Astrocyte of the cerebellum (primary cell): ENCODE measurements around the gene DISP3.

ENCODE experiments used
- DNase-seq: peaks from one replicate; pipeline ENCODE4 v3.0.0-alpha.2; 2011; ENCODE audit warnings: low read depth
- H3K4me3 ChIP-seq: 2 replicates; pipeline ENCODE4 v1.5.1; 2011; ENCODE audit warnings: mild to moderate bottlenecking, low read depth, low read length, moderate library complexity
- in situ Hi-C: cut with HindIII; loops from 2 replicates; pipeline ENCODE4 v1.10.0; 2017; ENCODE audit warnings: low sequenced_read_pairs
- TF ChIP-seq, protein P1 (sequence below): IDR thresholded peaks from 2 replicates; pipeline ENCODE4 v1.5.1; 2012; ENCODE audit warnings: low read length, low read depth, moderate library complexity, mild to moderate bottlenecking; ENCODE audit errors: missing control alignments

The DISP3 gene

DNA sequence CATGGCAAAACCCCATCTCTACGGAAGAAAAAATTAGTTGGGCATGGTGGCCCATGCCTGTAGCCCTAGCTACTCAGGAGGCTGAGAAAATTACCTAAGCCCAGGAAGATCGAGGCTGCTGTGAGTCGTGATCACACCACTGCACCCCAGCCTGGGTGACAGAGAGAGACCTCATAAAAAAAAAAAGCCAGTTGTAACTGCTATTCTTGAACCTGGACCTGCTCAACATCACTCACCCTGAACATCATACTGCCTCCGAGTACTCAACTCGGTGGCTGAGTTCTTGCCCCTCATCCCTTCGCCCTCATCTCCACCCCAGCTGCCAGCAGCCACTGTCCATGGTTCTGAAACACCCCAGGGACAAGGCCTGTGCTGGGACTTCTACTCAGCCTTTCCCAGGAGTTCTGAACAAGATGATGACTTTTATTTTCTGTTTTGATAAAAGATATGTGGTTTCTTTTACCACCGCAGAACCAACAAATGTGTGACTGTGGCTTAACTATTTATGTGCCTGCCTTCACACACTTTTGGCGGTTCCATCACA, 5.4 kb upstream of the DISP3 start:
- in situ Hi-C loops: no loop called here
- no peak overlapping the region for H3K4me3 ChIP-seq
- TF ChIP-seq, protein P1, sequence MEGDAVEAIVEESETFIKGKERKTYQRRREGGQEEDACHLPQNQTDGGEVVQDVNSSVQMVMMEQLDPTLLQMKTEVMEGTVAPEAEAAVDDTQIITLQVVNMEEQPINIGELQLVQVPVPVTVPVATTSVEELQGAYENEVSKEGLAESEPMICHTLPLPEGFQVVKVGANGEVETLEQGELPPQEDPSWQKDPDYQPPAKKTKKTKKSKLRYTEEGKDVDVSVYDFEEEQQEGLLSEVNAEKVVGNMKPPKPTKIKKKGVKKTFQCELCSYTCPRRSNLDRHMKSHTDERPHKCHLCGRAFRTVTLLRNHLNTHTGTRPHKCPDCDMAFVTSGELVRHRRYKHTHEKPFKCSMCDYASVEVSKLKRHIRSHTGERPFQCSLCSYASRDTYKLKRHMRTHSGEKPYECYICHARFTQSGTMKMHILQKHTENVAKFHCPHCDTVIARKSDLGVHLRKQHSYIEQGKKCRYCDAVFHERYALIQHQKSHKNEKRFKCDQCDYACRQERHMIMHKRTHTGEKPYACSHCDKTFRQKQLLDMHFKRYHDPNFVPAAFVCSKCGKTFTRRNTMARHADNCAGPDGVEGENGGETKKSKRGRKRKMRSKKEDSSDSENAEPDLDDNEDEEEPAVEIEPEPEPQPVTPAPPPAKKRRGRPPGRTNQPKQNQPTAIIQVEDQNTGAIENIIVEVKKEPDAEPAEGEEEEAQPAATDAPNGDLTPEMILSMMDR: no peak
- DNase-seq: no peak

DNA sequence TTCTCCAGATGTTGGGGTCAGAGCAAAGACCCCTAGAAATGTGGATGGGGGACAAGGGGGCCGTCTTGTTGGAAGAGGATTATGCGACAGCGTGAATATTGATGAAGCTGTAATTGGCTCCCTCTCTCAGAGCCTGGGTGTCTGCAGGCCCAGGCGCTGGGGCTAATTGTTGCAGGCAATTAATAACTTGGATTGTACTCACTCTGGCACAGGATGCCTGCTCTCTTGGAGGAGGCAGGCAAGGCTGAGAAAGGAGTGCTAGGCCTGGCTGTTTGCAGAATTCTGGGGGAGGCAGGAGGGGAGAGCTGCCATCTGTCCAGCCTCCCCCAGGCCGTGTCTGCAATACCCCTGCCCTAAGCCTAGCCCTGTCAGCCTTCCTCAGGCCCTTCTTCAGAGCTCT, 4.1 kb upstream of the DISP3 start:
- in situ Hi-C loops: loop anchor here (25.0 kb wide), 1 partner anchor 137 kb away; no protein-coding TSS in a partner anchor
- no peak overlapping the region for H3K4me3 ChIP-seq
- no peak for DNase-seq
- TF ChIP-seq, protein P1: no peak

DNA sequence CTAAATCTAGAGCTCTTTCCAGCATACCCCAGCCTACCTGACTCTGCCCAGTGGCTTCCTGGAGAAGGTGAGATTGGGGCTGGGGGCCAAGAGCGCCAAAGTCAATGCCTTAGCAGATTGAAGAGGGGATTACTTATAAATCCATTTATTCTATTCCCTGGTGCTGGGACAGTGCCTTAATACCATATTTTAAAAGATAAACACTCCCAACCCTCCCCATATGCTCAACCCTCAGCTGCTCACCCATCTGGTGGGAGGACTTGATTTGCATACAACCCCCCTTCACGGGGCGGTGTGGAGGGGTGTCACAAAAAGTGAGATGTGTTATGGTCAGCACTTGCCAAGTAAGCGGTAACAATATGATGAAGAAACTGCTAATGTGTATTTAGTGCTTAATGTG, 3.2 kb upstream of the DISP3 start:
- DNase-seq: no peak
- H3K4me3 ChIP-seq: no peak overlapping the region
- in situ Hi-C loops: loop anchor here (25.0 kb wide), 1 partner anchor 137 kb away; no protein-coding TSS in a partner anchor
- TF ChIP-seq, protein P1: no peak

DNA sequence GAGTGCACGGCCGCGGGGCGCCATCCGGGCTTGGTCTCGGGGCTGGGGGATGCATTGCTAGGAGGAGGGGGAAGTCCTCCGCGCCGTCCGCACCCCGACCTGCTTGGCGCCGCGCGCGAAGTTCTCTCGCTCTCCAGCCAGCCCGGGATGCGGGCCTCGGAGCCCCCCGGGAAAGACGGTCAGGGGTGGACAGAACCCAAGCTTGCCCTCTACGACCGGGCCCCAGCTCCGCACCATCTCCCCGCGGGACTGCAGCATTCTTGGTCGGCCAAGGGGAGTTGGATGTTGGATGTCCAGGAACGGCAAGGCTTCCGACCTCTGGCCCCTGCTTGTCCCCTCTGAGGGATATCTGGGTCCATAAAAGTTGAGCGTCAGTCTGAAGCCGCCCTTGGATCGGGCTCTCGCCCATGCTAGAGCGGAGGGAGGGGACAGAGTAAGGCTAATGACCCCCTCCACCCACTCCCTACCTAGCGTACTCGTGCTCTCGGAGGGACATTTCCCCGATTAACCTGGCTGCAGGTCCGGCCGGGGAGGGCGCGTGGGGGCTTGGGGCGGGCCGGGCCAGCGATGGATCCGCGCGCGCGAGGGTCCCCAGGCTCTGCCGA, 522 bp downstream of the DISP3 start:
- DNase-seq: no peak
- H3K4me3 ChIP-seq: peak overlapping the region; percentile 45
- TF ChIP-seq, protein P1: no peak
- in situ Hi-C loops: loop anchor here (25.0 kb wide), 1 partner anchor 133 kb away; no protein-coding TSS in a partner anchor

DNA sequence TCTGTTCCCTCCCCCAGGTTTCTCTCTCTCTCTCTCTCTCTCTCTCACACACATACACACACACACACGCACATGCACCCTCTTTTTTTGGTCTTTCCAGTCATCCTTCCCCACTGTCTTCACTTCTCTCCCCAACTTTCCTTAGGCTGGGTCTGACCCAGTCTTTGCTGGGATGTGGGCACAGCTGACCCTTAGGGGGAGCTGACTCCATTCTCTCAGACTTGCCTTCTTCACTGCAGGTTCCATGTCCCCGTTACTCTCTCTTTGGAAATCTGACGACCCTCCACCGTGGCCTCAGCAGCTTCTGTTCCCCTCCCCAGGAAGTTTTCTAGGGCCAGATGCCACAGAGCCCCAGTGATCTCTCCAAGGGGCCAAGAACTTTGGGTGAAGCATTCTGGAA, 2.1 kb downstream of the DISP3 start:
- in situ Hi-C loops: loop anchor here (25.0 kb wide), 1 partner anchor 131 kb away; no protein-coding TSS in a partner anchor
- no peak overlapping the region for H3K4me3 ChIP-seq
- no peak for DNase-seq
- TF ChIP-seq, protein P1: no peak

DNA sequence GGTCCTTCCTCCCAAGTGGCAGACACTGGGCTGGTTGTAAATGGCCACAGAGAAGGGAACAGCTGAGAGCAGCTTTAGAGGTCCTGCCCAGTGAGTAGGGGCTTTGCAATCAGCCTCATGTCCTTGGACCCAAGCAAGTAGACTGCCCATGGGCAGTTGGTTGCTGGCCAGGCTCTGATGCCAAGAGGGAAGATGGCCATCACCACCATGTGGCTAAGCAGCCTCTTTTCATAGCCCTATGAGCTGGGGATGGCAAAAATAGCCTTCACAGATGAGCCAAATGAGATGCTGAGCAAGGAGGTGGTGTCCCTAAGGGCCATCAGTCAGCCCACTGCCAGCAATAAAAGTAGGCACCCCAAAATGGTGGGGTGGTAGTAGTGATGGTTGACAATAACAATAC, 3.2 kb downstream of the DISP3 start:
- DNase-seq: no peak
- H3K4me3 ChIP-seq: no peak overlapping the region
- TF ChIP-seq, protein P1: no peak
- in situ Hi-C loops: loop anchor here (25.0 kb wide), 1 partner anchor 130 kb away; no protein-coding TSS in a partner anchor
